ENCODE results near the gene MCU.
"Not testable (repeated sequence)": the region's sequence is repeated elsewhere in the genome, so short reads cannot be mapped to it uniquely, and the experiment has no call there.

The MCU gene

DNA sequence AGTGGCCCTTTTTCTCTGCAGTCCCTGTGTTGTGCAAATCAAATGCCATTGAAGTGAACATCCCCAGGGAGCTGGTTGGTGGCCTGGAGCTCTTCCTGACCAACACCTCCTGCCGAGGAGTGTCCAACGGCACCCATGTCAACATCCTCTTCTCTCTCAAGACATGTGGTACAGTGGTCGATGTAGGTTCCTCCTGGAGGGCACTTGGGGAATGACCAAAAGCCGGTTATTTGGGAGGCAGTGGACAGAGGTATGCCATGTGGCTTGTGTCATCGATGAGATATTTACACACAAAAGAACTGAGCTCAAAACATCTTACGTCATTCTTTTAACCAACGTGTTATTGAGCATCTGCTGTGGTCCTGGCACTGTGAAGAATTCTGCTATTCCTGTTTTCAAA, 221.3 kb downstream of the MCU start:
- no peaks in the 10 kb centered on the region for H3K4me1 ChIP-seq (ENCODE audit: control insufficient read depth, insufficient read depth, low read length, unreplicated experiment)
- H3K4me3 ChIP-seq (ENCODE audit: low read depth, low read length): no peak overlapping the region
- H2AFZ ChIP-seq (ENCODE audit: low read length, unreplicated experiment): no peak overlapping the region

DNA sequence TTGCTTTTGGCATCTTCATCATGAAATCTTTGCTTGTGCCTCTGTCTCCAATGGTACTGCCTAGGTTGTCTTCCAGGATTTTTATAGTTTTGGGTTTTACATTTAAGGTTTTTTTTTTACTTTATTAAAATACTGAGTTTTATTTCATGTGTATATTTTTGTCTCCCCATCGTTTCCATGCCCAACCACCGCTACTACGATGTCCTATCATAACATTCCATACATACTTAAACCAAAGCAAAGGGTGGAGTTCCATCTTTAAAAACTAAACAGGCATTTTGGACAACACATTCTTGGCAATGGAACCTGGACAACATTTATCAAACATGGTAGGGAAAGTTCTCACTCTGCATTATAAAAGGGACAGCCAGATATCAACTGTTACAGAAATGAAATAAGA, 225.3 kb downstream of the MCU start:
- H3K36me3 ChIP-seq (ENCODE audit: insufficient read depth, low read length); H3K4me1 ChIP-seq (ENCODE audit: control insufficient read depth, insufficient read depth, low read length, unreplicated experiment); H3K4me3 ChIP-seq (ENCODE audit: low read depth, low read length); H3K79me2 ChIP-seq (ENCODE audit: control insufficient read depth, insufficient read depth, low read length, unreplicated experiment); H2AFZ ChIP-seq (ENCODE audit: low read length, unreplicated experiment); H3K27me3 ChIP-seq (ENCODE audit: insufficient read depth, low read length); H3K27ac ChIP-seq (ENCODE audit: low read depth, low read length): not testable (repeated sequence)

More for the DNA sequence above, 221.3 kb downstream of the MCU start:
- H3K79me2 ChIP-seq (ENCODE audit: control insufficient read depth, insufficient read depth, low read length, unreplicated experiment): no peaks in the 10 kb centered on the region
- H3K27ac ChIP-seq (ENCODE audit: low read depth, low read length): no peak overlapping the region
- no peaks in the 10 kb centered on the region for H3K36me3 ChIP-seq (ENCODE audit: insufficient read depth, low read length)
- H3K27me3 ChIP-seq (ENCODE audit: insufficient read depth, low read length): no peaks in the 10 kb centered on the region

DNA sequence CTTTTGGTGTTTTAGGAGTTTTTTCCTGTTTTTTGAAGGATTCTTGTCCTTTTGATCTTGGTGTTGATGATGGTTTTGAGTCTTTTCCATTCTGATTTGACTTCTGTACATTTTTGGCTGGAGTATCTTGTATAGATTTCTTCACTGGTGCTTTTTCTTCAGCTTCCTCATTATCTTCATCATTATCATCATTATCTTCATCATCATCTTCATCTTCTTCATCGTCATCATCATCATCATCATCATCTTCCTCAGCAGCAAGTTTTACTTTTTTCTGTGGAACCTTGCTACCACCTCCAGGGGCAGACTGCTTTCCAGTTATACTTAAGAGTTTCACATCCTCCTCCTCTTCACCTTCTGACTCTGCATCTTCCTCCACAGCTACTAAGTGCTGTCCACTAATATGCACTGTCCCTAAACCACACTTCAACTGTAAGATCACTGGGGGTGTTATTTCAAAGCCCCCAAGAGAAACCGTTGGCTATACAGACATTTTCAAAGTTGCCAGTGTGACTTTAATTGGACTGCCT, 225.9 kb downstream of the MCU start:
- H2AFZ ChIP-seq (ENCODE audit: low read length, unreplicated experiment); H3K27me3 ChIP-seq (ENCODE audit: insufficient read depth, low read length); H3K27ac ChIP-seq (ENCODE audit: low read depth, low read length); H3K79me2 ChIP-seq (ENCODE audit: control insufficient read depth, insufficient read depth, low read length, unreplicated experiment); H3K4me1 ChIP-seq (ENCODE audit: control insufficient read depth, insufficient read depth, low read length, unreplicated experiment); H3K36me3 ChIP-seq (ENCODE audit: insufficient read depth, low read length); H3K4me3 ChIP-seq (ENCODE audit: low read depth, low read length): not testable (repeated sequence)

DNA sequence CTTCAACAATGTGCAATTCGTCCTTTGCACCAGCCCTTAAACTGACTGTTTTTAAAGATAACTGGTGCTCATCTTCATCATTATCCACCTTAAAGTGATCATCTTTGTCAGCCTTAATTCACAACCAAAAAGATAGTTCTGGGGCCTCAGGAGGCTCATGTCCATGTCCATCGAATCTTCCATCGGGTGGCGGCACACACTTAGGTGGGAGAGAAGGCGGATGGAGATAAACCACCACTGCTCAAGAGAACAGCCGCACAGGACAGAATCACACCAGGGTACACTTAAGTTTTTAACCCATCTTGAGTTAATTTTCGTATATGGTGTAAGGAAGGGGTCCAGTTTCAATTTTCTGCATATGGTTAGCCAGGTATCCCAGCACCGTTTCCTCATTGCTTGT, 226.4 kb downstream of the MCU start:
- peaks cover 15% of the 10 kb centered on the region for H3K27me3 ChIP-seq (ENCODE audit: insufficient read depth, low read length)
- H2AFZ ChIP-seq (ENCODE audit: low read length, unreplicated experiment): no peak overlapping the region
- H3K4me3 ChIP-seq (ENCODE audit: low read depth, low read length): no peak overlapping the region
- no peaks in the 10 kb centered on the region for H3K4me1 ChIP-seq (ENCODE audit: control insufficient read depth, insufficient read depth, low read length, unreplicated experiment)
- no peaks in the 10 kb centered on the region for H3K79me2 ChIP-seq (ENCODE audit: control insufficient read depth, insufficient read depth, low read length, unreplicated experiment)
- H3K27ac ChIP-seq (ENCODE audit: low read depth, low read length): no peak overlapping the region
- H3K36me3 ChIP-seq (ENCODE audit: insufficient read depth, low read length): no peaks in the 10 kb centered on the region

DNA sequence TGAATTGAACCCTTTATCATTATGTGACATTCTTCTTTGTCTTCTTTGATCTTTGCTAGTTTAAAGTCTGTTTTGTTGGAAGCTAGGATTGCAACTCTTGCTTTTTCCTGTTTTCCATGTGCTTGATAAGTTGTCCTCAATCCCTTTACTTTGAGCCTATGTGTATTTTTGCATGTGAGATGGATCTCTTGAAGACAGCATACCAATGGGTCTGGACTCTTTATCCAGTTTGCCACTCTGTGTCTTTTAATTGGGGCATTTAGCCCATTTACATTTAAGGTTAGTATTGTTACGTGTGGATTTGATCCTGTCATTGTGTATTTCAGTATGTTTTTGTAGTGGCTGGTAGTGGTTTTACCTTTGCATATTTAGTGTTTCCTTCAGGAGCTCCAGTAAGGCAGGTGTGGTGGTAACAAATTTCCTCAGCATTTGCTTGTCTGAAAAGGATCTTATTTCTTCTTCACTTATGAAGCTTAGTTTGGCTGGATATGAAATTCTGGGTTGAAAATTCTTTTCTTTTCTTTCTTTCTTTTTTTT, 229.3 kb downstream of the MCU start:
- H3K4me1 ChIP-seq (ENCODE audit: control insufficient read depth, insufficient read depth, low read length, unreplicated experiment); H3K79me2 ChIP-seq (ENCODE audit: control insufficient read depth, insufficient read depth, low read length, unreplicated experiment); H3K36me3 ChIP-seq (ENCODE audit: insufficient read depth, low read length); H3K4me3 ChIP-seq (ENCODE audit: low read depth, low read length); H3K27ac ChIP-seq (ENCODE audit: low read depth, low read length); H2AFZ ChIP-seq (ENCODE audit: low read length, unreplicated experiment): not testable (repeated sequence)
- peaks cover 24% of the 10 kb centered on the region for H3K27me3 ChIP-seq (ENCODE audit: insufficient read depth, low read length)

DNA sequence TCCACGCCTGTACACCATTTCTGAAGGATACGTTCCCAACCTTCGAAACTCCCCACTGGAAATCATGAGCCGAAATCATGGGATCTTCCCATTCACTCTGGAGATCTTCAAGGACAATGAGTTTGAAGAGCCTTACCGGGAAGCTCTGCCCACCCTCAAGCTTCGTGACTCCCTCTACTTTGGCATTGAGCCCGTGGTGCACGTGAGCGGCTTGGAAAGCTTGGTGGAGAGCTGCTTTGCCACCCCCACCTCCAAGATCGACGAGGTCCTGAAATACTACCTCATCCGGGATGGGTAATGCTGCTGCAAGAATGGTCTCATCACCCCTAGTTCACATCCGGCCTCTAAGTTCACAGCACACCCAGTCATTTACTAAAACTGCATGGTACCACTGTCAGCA, 232.4 kb downstream of the MCU start:
- Histone ChIP-seq H3K36me3 (ENCODE audit: insufficient read depth, low read length) (no peaks in the 10 kb centered on the region), H3K27me3 (ENCODE audit: insufficient read depth, low read length) (peaks cover 24% of the 10 kb centered on the region), H3K79me2 (ENCODE audit: control insufficient read depth, insufficient read depth, low read length, unreplicated experiment) (no peaks in the 10 kb centered on the region), H3K4me3 (ENCODE audit: low read depth, low read length) (no peak overlapping the region), H3K27ac (ENCODE audit: low read depth, low read length) (no peak overlapping the region), H2AFZ (ENCODE audit: low read length, unreplicated experiment) (no peak overlapping the region), H3K4me1 (ENCODE audit: control insufficient read depth, insufficient read depth, low read length, unreplicated experiment) (no peaks in the 10 kb centered on the region)

DNA sequence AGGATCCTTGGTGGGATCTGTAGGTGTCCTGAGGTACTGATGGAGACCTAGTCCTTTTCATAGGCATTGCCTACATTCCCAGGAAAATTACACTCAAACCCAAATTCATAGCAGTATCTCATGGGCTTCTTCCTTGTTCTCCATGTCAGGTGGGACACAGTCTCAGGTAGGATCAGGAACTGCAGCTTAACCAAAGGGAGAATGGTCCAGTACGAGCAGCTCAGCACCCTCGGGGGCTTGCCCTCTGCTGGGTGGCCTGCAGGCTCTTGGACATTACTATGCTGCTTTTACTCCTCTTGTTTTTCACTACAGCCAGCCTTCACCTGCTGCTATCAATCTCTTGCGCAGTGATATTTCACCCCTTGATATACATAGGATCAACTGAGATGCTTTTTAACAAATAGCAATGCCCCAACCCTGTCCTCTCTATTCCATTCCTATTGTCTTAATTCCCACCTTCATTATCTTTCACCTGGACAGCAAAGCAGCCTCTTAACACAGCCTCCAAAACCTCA, 234.1 kb downstream of the MCU start:
- H3K36me3 ChIP-seq (ENCODE audit: insufficient read depth, low read length): no peaks in the 10 kb centered on the region
- no peaks in the 10 kb centered on the region for H3K79me2 ChIP-seq (ENCODE audit: control insufficient read depth, insufficient read depth, low read length, unreplicated experiment)
- H2AFZ ChIP-seq (ENCODE audit: low read length, unreplicated experiment): no peak overlapping the region
- no peaks in the 10 kb centered on the region for H3K4me1 ChIP-seq (ENCODE audit: control insufficient read depth, insufficient read depth, low read length, unreplicated experiment)
- peaks cover 18% of the 10 kb centered on the region for H3K27me3 ChIP-seq (ENCODE audit: insufficient read depth, low read length)
- H3K4me3 ChIP-seq (ENCODE audit: low read depth, low read length): no peak overlapping the region
- no peak overlapping the region for H3K27ac ChIP-seq (ENCODE audit: low read depth, low read length)

DNA sequence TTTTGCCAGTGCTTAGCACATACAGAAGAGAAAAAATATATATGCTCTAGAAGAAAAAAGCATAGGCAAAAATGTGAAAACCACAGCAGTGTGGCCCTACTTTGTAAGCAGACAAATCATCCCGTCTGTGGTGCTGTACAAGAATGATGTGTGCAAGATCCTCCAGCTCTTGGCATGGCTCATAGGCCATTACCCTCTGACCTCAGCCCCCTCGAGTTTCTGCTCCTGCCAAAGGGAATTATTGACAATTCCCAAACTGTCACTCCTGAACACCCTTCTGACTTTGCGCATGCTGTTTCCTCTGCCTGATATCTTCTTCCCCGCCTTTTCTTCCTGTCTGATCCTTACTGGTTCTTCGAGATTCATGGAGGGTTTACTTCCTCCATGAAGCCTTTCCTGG, 235.5 kb downstream of the MCU start:
- Histone ChIP-seq H3K4me3 (ENCODE audit: low read depth, low read length) (no peak overlapping the region), H3K4me1 (ENCODE audit: control insufficient read depth, insufficient read depth, low read length, unreplicated experiment) (no peaks in the 10 kb centered on the region), H3K27ac (ENCODE audit: low read depth, low read length) (no peak overlapping the region), H3K27me3 (ENCODE audit: insufficient read depth, low read length) (peaks cover 18% of the 10 kb centered on the region), H2AFZ (ENCODE audit: low read length, unreplicated experiment) (no peak overlapping the region), H3K79me2 (ENCODE audit: control insufficient read depth, insufficient read depth, low read length, unreplicated experiment) (no peaks in the 10 kb centered on the region), H3K36me3 (ENCODE audit: insufficient read depth, low read length) (no peaks in the 10 kb centered on the region)

DNA sequence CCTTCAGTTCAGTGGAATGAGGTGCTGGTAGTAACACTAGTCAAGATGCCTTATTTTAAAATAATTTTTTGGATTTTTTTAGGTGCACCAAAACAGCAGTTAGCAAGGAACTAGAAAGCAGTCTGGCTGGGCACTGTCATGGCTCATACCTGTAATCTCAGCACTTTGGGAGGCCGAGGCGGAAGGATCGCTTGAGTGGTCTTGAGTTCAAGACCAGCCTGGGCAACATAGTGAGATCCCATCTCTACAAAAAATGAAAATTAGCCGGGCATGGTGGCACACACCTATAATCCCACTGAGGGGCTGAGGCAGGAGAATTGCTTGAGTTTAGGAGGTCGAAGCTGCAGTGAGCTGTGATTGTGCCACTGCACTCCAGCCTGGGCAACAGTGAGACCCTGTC, 236.9 kb downstream of the MCU start:
- Histone ChIP-seq H3K36me3 (ENCODE audit: insufficient read depth, low read length) (no peaks in the 10 kb centered on the region), H3K79me2 (ENCODE audit: control insufficient read depth, insufficient read depth, low read length, unreplicated experiment) (no peaks in the 10 kb centered on the region), H3K27me3 (ENCODE audit: insufficient read depth, low read length) (peaks cover 5% of the 10 kb centered on the region; the same call in 1 of the 2 replicates)

DNA sequence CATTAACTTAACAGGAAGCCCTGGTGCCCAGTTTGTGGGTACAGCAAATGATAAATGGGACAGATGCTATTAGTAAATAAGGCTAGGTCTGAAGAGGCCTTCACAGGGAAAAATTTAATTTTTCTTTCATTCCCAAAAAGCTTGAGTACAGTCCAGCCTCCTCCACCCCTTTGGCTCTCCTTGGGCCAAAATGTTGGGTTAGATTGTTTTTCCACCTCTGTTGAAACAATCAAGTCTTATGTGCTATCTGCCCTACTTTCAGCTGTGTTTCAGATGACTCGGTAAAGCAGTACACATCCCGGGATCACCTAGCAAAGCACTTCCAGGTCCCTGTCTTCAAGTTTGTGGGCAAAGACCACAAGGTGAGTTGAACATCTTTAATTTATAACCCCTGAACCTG, 238.3 kb downstream of the MCU start:
- no peaks in the 10 kb centered on the region for H3K36me3 ChIP-seq (ENCODE audit: insufficient read depth, low read length)
- H3K27me3 ChIP-seq (ENCODE audit: insufficient read depth, low read length): no peaks in the 10 kb centered on the region
- no peaks in the 10 kb centered on the region for H3K79me2 ChIP-seq (ENCODE audit: control insufficient read depth, insufficient read depth, low read length, unreplicated experiment)
- H3K27ac ChIP-seq (ENCODE audit: low read depth, low read length): no peak overlapping the region
- no peak overlapping the region for H3K4me3 ChIP-seq (ENCODE audit: low read depth, low read length)
- H2AFZ ChIP-seq (ENCODE audit: low read length, unreplicated experiment): no peak overlapping the region
- peaks cover 6% of the 10 kb centered on the region for H3K4me1 ChIP-seq (ENCODE audit: control insufficient read depth, insufficient read depth, low read length, unreplicated experiment)

More for the DNA sequence above, 236.9 kb downstream of the MCU start:
- no peak overlapping the region for H3K27ac ChIP-seq (ENCODE audit: low read depth, low read length)
- no peak overlapping the region for H2AFZ ChIP-seq (ENCODE audit: low read length, unreplicated experiment)
- H3K4me3 ChIP-seq (ENCODE audit: low read depth, low read length): no peak overlapping the region
- no peaks in the 10 kb centered on the region for H3K4me1 ChIP-seq (ENCODE audit: control insufficient read depth, insufficient read depth, low read length, unreplicated experiment)

DNA sequence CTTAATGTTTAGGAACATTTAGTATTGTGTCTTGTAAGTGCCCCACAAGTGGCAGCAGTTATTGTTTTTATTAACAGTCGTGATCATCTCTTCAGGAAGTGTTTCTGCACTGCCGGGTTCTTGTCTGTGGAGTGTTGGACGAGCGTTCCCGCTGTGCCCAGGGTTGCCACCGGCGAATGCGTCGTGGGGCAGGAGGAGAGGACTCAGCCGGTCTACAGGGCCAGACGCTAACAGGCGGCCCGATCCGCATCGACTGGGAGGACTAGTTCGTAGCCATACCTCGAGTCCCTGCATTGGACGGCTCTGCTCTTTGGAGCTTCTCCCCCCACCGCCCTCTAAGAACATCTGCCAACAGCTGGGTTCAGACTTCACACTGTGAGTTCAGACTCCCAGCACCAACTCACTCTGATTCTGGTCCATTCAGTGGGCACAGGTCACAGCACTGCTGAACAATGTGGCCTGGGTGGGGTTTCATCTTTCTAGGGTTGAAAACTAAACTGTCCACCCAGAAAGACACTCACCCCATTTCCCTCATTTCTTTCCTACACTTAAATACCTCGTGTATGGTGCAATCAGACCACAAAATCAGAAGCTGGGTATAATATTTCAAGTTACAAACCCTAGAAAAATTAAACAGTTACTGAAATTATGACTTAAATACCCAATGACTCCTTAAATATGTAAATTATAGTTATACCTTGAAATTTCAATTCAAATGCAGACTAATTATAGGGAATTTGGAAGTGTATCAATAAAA, 240.5 kb downstream of the MCU start:
- Histone ChIP-seq H3K27me3 (ENCODE audit: insufficient read depth, low read length) (no peaks in the 10 kb centered on the region), H3K4me3 (ENCODE audit: low read depth, low read length) (no peak overlapping the region), H3K36me3 (ENCODE audit: insufficient read depth, low read length) (no peaks in the 10 kb centered on the region), H3K27ac (ENCODE audit: low read depth, low read length) (no peak overlapping the region), H2AFZ (ENCODE audit: low read length, unreplicated experiment) (no peak overlapping the region), H3K79me2 (ENCODE audit: control insufficient read depth, insufficient read depth, low read length, unreplicated experiment) (no peaks in the 10 kb centered on the region), H3K4me1 (ENCODE audit: control insufficient read depth, insufficient read depth, low read length, unreplicated experiment) (peaks cover 10% of the 10 kb centered on the region)
